GM19438 (cell line): Measurements from ENCODE around the gene BRCA1.
"Not testable (repeated sequence)": the region's sequence is repeated elsewhere in the genome, so short reads cannot be mapped to it uniquely, and the experiment has no call there.

ENCODE experiments used
- ATAC-seq: cut with Tn5 transposase; IDR thresholded peaks from one replicate; pipeline ENCODE4 v1.9.1; 2021; ENCODE audit warnings: low read depth; ENCODE audit not compliant: unreplicated experiment

BRCA1 gene

GRCh38 chr17:43011728-43012472, 113.3 kb downstream of the BRCA1 start:
- no peak for ATAC-seq

GRCh38 chr17:43010667-43011308, 114.4 kb downstream of the BRCA1 start:
- ATAC-seq, result no peak

- ATAC-seq, result peak; percentile 65
Measured at GRCh38 chr17:43006639-43007551, 118.3 kb downstream of the BRCA1 start, which contains the start of gene IFI35. Gene IFI35 (plus strand): TSS chr17:43006784. CDS start chr17:43006948, 164 bp downstream.

GRCh38 chr17:43003542-43004172, 121.5 kb downstream of the BRCA1 start:
- ATAC-seq, result no peak

GRCh38 chr17:43000894-43001293, 124.3 kb downstream of the BRCA1 start:
- not testable (repeated sequence) for ATAC-seq

- ATAC-seq, result no peak
Measured at GRCh38 chr17:42999003-42999525, 126.1 kb downstream of the BRCA1 start.

- peak; percentile 89 for ATAC-seq
Measured at GRCh38 chr17:42997984-42998938, 126.9 kb downstream of the BRCA1 start, which contains the start of gene RPL27. Gene RPL27 (plus strand): TSS chr17:42998419. CDS start chr17:42998751, 332 bp downstream.

GRCh38 chr17:42997390-42997983, 127.7 kb downstream of the BRCA1 start:
- no peak for ATAC-seq
